WTC11 (cell line): ENCODE data around the gene GPC6. TPM values are rescaled to one million over a fixed set of nuclear protein-coding genes. Genes with fewer than 3 reads are reported as not detected.

ENCODE experiments used
- ATAC-seq: fragments of 200-7000 bp; cut with Tn5 transposase; 2 replicates; pipeline ENCODE4 v1.10.0; 2021; ENCODE audit warnings: mild to moderate bottlenecking, moderate library complexity
- CTCF ChIA-PET: fragments of 300-600 bp; sonication (Branson Sonifier 250); formaldehyde crosslinking; loops from one replicate; lab custom pipeline; 2021; ENCODE audit warnings: antibody characterized with exemption; lab: Charles Lee
- POLR2A ChIA-PET: fragments of 350-600 bp; sonication (Branson Sonifier 250); formaldehyde crosslinking; loops from one replicate; lab custom pipeline; 2021; ENCODE audit warnings: antibody characterized with exemption; lab: Charles Lee
- DNase-seq: peaks from one replicate; pipeline ENCODE4 v3.0.0; 2021; ENCODE audit warnings: low spot score
- H3K27ac Mint-ChIP-seq: 2 replicates; pipeline ENCODE4 v1.8.0; 2021; ENCODE audit warnings: mixed read lengths
- H3K27me3 Mint-ChIP-seq: 2 replicates; pipeline ENCODE4 v1.8.0; 2021; ENCODE audit warnings: low read depth, mild to moderate bottlenecking, moderate library complexity, mixed read lengths
- H3K36me3 Mint-ChIP-seq: 2 replicates; pipeline ENCODE4 v1.8.0; 2021; ENCODE audit warnings: mixed read lengths
- H3K4me1 Mint-ChIP-seq: 2 replicates; pipeline ENCODE4 v1.8.0; 2022; ENCODE audit warnings: mixed read lengths
- H3K4me3 Mint-ChIP-seq: 2 replicates; pipeline ENCODE4 v1.8.0; 2021; ENCODE audit warnings: mild to moderate bottlenecking, moderate library complexity, mixed read lengths
- H3K9me3 Mint-ChIP-seq: 2 replicates; pipeline ENCODE4 v1.8.0; 2021; ENCODE audit warnings: mixed read lengths
- ELF4 ChIP-seq: sonication (generic); formaldehyde crosslinking; IDR thresholded peaks from 2 replicates; pipeline ENCODE4 v1.8.1; 2022; ENCODE audit warnings: low read depth, mild to moderate bottlenecking, moderate library complexity, missing genetic modification reagents
- FOXK1 ChIP-seq: sonication (generic); formaldehyde crosslinking; IDR thresholded peaks from 2 replicates; pipeline ENCODE4 v1.8.0; 2022; ENCODE audit warnings: mild to moderate bottlenecking, moderate library complexity, missing genetic modification reagents
- GABPB1 ChIP-seq: sonication (generic); formaldehyde crosslinking; IDR thresholded peaks from 2 replicates; pipeline ENCODE4 v1.8.1; 2023; ENCODE audit warnings: mild to moderate bottlenecking, missing genetic modification reagents
- GTF2I ChIP-seq: fragments of 250-450 bp; sonication (Bioruptor Pico); conservative IDR thresholded peaks from 2 replicates; pipeline ENCODE4 v1.4.0; 2021; ENCODE audit warnings: mild to moderate bottlenecking
- KAT7 ChIP-seq: sonication (generic); formaldehyde crosslinking; IDR thresholded peaks from 2 replicates; pipeline ENCODE4 v1.8.1; 2023; ENCODE audit warnings: missing genetic modification reagents, mild to moderate bottlenecking, borderline replicate concordance
- OVOL2 ChIP-seq: fragments of 250-450 bp; sonication (Bioruptor Pico); IDR thresholded peaks from 2 replicates; pipeline ENCODE4 v1.9.0; 2021; ENCODE audit warnings: mild to moderate bottlenecking, borderline replicate concordance
- RORB ChIP-seq: fragments of 250-450 bp; sonication (Bioruptor Pico); IDR thresholded peaks from 2 replicates; pipeline ENCODE4 v1.9.0; 2021; ENCODE audit warnings: mild to moderate bottlenecking
- TCF7 ChIP-seq: sonication (generic); formaldehyde crosslinking; IDR thresholded peaks from 2 replicates; pipeline ENCODE4 v1.8.0; 2022; ENCODE audit warnings: mild to moderate bottlenecking, low read depth, missing genetic modification reagents, moderate library complexity
- TEAD4 ChIP-seq: sonication (generic); formaldehyde crosslinking; IDR thresholded peaks from 2 replicates; pipeline ENCODE4 v1.8.0; 2022; ENCODE audit warnings: mild to moderate bottlenecking, missing genetic modification reagents
- ZNF219 ChIP-seq: sonication (generic); formaldehyde crosslinking; IDR thresholded peaks from 2 replicates; pipeline ENCODE4 v1.8.0; 2023; ENCODE audit warnings: missing genetic modification reagents, mild to moderate bottlenecking, borderline replicate concordance
- ZNF232 ChIP-seq: sonication (generic); formaldehyde crosslinking; IDR thresholded peaks from 2 replicates; pipeline ENCODE4 v1.8.0; 2022; ENCODE audit warnings: mild to moderate bottlenecking, missing genetic modification reagents
- total RNA-seq: library from RNA; stranded (reverse); gene quantifications from 3 replicates; pipeline ENCODE4 v1.2.3, GENCODE V29; 2021
- TF ChIP-seq, protein P1 (sequence below): sonication (generic); formaldehyde crosslinking; IDR thresholded peaks from 2 replicates; pipeline ENCODE4 v1.8.0; 2023; ENCODE audit warnings: missing genetic modification reagents, mild to moderate bottlenecking, borderline replicate concordance
- TF ChIP-seq, protein P2 (sequence below): sonication (generic); formaldehyde crosslinking; IDR thresholded peaks from 2 replicates; pipeline ENCODE4 v1.8.0; 2023; ENCODE audit warnings: missing genetic modification reagents
- TF ChIP-seq, protein P3 (sequence below): sonication (generic); formaldehyde crosslinking; IDR thresholded peaks from 2 replicates; pipeline ENCODE4 v1.8.1; 2023; ENCODE audit warnings: mild to moderate bottlenecking, missing genetic modification reagents
- TF ChIP-seq, protein P4 (sequence below): sonication (generic); formaldehyde crosslinking; IDR thresholded peaks from 2 replicates; pipeline ENCODE4 v1.8.1; 2022; ENCODE audit warnings: low read depth, missing genetic modification reagents, borderline replicate concordance
- TF ChIP-seq, protein P5 (sequence below): sonication (generic); formaldehyde crosslinking; IDR thresholded peaks from 2 replicates; pipeline ENCODE4 v1.8.0; 2023; ENCODE audit warnings: mild to moderate bottlenecking, missing genetic modification reagents
- TF ChIP-seq, protein P6 (sequence below): sonication (generic); formaldehyde crosslinking; IDR thresholded peaks from 2 replicates; pipeline ENCODE4 v1.8.1; 2022; ENCODE audit warnings: mild to moderate bottlenecking, missing genetic modification reagents, moderate library complexity, borderline replicate concordance
- TF ChIP-seq, protein P7 (sequence below): sonication (generic); formaldehyde crosslinking; IDR thresholded peaks from 2 replicates; pipeline ENCODE4 v1.8.0; 2022; ENCODE audit warnings: mild to moderate bottlenecking, missing genetic modification reagents
- TF ChIP-seq, protein P8 (sequence below): fragments of 200-600 bp; IDR thresholded peaks from 2 replicates; pipeline ENCODE4 v1.8.0; 2022; ENCODE audit warnings: antibody characterized with exemption

GPC6 gene
- total RNA-seq, 1 experiment from 2014 or later: 19.5 TPM

DNA sequence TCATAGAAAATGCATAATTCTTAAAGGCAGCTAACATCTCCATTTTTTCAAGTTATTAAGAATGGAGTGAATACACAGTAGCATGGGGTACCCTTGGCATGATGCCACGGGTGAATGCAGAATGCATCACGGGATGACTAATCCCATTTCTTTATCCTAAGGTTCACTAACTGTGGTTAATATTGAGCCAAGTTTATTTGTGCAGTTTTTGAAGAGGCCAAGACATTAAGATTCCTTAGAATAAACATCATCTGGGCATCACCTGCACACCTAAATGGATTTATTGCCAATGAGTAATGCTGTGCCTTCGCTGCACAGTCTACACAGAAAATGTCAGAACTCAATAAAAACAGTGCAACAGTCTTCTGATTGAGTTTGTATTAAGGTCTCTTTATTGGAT lies 333.1 kb downstream of the GPC6 start:
- ChIA-PET CTCF (no interaction called here), POLR2A (no interaction called here)
- TF ChIP-seq TCF7 (CRISPR knock-in tag) (no peak), FOXK1 (CRISPR knock-in tag) (no peak), GTF2I (CRISPR knock-in tag) (no peak), RORB (CRISPR knock-in tag) (no peak), OVOL2 (CRISPR knock-in tag) (no peak), ZNF219 (CRISPR knock-in tag) (no peak), ZNF232 (CRISPR knock-in tag) (no peak), KAT7 (CRISPR knock-in tag) (no peak), ELF4 (CRISPR knock-in tag) (no peak), TEAD4 (CRISPR knock-in tag) (no peak)
- TF ChIP-seq, protein P1, sequence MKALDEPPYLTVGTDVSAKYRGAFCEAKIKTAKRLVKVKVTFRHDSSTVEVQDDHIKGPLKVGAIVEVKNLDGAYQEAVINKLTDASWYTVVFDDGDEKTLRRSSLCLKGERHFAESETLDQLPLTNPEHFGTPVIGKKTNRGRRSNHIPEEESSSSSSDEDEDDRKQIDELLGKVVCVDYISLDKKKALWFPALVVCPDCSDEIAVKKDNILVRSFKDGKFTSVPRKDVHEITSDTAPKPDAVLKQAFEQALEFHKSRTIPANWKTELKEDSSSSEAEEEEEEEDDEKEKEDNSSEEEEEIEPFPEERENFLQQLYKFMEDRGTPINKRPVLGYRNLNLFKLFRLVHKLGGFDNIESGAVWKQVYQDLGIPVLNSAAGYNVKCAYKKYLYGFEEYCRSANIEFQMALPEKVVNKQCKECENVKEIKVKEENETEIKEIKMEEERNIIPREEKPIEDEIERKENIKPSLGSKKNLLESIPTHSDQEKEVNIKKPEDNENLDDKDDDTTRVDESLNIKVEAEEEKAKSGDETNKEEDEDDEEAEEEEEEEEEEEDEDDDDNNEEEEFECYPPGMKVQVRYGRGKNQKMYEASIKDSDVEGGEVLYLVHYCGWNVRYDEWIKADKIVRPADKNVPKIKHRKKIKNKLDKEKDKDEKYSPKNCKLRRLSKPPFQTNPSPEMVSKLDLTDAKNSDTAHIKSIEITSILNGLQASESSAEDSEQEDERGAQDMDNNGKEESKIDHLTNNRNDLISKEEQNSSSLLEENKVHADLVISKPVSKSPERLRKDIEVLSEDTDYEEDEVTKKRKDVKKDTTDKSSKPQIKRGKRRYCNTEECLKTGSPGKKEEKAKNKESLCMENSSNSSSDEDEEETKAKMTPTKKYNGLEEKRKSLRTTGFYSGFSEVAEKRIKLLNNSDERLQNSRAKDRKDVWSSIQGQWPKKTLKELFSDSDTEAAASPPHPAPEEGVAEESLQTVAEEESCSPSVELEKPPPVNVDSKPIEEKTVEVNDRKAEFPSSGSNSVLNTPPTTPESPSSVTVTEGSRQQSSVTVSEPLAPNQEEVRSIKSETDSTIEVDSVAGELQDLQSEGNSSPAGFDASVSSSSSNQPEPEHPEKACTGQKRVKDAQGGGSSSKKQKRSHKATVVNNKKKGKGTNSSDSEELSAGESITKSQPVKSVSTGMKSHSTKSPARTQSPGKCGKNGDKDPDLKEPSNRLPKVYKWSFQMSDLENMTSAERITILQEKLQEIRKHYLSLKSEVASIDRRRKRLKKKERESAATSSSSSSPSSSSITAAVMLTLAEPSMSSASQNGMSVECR (CRISPR knock-in tag): no peak
- TF ChIP-seq, protein P2, sequence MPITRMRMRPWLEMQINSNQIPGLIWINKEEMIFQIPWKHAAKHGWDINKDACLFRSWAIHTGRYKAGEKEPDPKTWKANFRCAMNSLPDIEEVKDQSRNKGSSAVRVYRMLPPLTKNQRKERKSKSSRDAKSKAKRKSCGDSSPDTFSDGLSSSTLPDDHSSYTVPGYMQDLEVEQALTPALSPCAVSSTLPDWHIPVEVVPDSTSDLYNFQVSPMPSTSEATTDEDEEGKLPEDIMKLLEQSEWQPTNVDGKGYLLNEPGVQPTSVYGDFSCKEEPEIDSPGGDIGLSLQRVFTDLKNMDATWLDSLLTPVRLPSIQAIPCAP (CRISPR knock-in tag): no peak
- TF ChIP-seq, protein P3, sequence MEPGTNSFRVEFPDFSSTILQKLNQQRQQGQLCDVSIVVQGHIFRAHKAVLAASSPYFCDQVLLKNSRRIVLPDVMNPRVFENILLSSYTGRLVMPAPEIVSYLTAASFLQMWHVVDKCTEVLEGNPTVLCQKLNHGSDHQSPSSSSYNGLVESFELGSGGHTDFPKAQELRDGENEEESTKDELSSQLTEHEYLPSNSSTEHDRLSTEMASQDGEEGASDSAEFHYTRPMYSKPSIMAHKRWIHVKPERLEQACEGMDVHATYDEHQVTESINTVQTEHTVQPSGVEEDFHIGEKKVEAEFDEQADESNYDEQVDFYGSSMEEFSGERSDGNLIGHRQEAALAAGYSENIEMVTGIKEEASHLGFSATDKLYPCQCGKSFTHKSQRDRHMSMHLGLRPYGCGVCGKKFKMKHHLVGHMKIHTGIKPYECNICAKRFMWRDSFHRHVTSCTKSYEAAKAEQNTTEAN (CRISPR knock-in tag): no peak
- TF ChIP-seq, protein P4, sequence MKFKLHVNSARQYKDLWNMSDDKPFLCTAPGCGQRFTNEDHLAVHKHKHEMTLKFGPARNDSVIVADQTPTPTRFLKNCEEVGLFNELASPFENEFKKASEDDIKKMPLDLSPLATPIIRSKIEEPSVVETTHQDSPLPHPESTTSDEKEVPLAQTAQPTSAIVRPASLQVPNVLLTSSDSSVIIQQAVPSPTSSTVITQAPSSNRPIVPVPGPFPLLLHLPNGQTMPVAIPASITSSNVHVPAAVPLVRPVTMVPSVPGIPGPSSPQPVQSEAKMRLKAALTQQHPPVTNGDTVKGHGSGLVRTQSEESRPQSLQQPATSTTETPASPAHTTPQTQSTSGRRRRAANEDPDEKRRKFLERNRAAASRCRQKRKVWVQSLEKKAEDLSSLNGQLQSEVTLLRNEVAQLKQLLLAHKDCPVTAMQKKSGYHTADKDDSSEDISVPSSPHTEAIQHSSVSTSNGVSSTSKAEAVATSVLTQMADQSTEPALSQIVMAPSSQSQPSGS: no peak
- Mint-ChIP-seq H3K4me3 (no peak overlapping the region), H3K27ac (no peak overlapping the region), H3K27me3 (no peaks in the 10 kb centered on the region), H3K9me3 (no peaks in the 10 kb centered on the region), H3K4me1 (peaks cover 64% of the 10 kb centered on the region), H3K36me3 (no peaks in the 10 kb centered on the region)
- no peak for ATAC-seq
- DNase-seq: no peak

DNA sequence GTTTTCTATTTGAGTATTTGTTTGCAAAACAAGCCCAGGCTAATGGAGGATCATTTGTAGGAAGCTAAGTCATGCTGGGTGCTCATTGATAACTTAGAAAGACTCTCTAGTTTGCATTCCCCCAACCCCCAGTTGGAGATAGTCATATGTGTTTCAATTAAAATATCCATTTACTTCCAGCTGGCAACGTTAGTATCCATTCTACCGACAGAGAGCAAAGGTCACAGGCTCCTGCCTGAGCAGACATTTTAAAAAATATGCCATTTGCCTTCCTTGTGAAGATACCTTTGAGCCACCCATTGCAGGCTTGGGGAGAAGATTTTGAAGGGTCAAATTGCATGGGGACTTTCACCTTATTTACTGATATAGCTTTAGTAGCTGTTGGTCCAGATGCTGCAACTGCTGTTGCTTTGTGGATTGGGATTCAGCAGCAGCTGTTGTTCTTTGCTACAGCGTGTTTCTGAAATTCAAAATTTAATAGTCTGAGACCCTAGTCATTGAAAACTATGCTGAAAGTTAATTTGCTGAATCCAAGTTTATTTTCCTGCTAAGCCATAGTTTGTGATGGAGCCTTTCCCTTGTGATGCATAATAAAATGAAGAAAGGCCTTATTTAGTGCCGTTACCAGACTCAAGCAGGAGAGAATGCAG lies 335.1 kb downstream of the GPC6 start:
- no peaks in the 10 kb centered on the region for H3K27me3 Mint-ChIP-seq
- ATAC-seq (peak; percentile 80), DNase-seq (no peak)
- peaks cover 2% of the 10 kb centered on the region for H3K36me3 Mint-ChIP-seq
- peak overlapping the region; percentile 42 for H3K4me3 Mint-ChIP-seq
- H3K27ac Mint-ChIP-seq: peak overlapping the region; percentile 97
- ChIA-PET CTCF (no interaction called here), POLR2A (no interaction called here)
- no peaks in the 10 kb centered on the region for H3K9me3 Mint-ChIP-seq
- H3K4me1 Mint-ChIP-seq: peaks cover 55% of the 10 kb centered on the region
- TF ChIP-seq, protein P5, sequence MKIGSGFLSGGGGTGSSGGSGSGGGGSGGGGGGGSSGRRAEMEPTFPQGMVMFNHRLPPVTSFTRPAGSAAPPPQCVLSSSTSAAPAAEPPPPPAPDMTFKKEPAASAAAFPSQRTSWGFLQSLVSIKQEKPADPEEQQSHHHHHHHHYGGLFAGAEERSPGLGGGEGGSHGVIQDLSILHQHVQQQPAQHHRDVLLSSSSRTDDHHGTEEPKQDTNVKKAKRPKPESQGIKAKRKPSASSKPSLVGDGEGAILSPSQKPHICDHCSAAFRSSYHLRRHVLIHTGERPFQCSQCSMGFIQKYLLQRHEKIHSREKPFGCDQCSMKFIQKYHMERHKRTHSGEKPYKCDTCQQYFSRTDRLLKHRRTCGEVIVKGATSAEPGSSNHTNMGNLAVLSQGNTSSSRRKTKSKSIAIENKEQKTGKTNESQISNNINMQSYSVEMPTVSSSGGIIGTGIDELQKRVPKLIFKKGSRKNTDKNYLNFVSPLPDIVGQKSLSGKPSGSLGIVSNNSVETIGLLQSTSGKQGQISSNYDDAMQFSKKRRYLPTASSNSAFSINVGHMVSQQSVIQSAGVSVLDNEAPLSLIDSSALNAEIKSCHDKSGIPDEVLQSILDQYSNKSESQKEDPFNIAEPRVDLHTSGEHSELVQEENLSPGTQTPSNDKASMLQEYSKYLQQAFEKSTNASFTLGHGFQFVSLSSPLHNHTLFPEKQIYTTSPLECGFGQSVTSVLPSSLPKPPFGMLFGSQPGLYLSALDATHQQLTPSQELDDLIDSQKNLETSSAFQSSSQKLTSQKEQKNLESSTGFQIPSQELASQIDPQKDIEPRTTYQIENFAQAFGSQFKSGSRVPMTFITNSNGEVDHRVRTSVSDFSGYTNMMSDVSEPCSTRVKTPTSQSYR: no peak
- TF ChIP-seq, protein P6, sequence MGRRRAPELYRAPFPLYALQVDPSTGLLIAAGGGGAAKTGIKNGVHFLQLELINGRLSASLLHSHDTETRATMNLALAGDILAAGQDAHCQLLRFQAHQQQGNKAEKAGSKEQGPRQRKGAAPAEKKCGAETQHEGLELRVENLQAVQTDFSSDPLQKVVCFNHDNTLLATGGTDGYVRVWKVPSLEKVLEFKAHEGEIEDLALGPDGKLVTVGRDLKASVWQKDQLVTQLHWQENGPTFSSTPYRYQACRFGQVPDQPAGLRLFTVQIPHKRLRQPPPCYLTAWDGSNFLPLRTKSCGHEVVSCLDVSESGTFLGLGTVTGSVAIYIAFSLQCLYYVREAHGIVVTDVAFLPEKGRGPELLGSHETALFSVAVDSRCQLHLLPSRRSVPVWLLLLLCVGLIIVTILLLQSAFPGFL: no peak
- TF ChIP-seq, protein P7, sequence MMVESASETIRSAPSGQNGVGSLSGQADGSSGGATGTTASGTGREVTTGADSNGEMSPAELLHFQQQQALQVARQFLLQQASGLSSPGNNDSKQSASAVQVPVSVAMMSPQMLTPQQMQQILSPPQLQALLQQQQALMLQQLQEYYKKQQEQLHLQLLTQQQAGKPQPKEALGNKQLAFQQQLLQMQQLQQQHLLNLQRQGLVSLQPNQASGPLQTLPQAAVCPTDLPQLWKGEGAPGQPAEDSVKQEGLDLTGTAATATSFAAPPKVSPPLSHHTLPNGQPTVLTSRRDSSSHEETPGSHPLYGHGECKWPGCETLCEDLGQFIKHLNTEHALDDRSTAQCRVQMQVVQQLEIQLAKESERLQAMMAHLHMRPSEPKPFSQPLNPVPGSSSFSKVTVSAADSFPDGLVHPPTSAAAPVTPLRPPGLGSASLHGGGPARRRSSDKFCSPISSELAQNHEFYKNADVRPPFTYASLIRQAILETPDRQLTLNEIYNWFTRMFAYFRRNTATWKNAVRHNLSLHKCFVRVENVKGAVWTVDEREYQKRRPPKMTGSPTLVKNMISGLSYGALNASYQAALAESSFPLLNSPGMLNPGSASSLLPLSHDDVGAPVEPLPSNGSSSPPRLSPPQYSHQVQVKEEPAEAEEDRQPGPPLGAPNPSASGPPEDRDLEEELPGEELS (CRISPR knock-in tag): no peak
- TF ChIP-seq GABPB1 (no peak), ZNF232 (CRISPR knock-in tag) (no peak)
- TF ChIP-seq, protein P8, sequence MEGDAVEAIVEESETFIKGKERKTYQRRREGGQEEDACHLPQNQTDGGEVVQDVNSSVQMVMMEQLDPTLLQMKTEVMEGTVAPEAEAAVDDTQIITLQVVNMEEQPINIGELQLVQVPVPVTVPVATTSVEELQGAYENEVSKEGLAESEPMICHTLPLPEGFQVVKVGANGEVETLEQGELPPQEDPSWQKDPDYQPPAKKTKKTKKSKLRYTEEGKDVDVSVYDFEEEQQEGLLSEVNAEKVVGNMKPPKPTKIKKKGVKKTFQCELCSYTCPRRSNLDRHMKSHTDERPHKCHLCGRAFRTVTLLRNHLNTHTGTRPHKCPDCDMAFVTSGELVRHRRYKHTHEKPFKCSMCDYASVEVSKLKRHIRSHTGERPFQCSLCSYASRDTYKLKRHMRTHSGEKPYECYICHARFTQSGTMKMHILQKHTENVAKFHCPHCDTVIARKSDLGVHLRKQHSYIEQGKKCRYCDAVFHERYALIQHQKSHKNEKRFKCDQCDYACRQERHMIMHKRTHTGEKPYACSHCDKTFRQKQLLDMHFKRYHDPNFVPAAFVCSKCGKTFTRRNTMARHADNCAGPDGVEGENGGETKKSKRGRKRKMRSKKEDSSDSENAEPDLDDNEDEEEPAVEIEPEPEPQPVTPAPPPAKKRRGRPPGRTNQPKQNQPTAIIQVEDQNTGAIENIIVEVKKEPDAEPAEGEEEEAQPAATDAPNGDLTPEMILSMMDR: no peak
